GM19468 (cell line): ENCODE measurements around the gene COX6B1.
A peak's percentile ranks its signal among the peaks of the same experiment; 100 is the strongest.
"Not testable (repeated sequence)": the region's sequence is repeated elsewhere in the genome, so short reads cannot be mapped to it uniquely, and the experiment has no call there.

ENCODE experiments used
- ATAC-seq: cut with Tn5 transposase; IDR thresholded peaks from one replicate; pipeline ENCODE4 v1.9.1; 2021; ENCODE audit warnings: mild to moderate bottlenecking, moderate library complexity, moderate number of reproducible peaks; ENCODE audit not compliant: unreplicated experiment; ENCODE audit errors: extremely low read depth

COX6B1 gene, protein sequence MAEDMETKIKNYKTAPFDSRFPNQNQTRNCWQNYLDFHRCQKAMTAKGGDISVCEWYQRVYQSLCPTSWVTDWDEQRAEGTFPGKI

DNA sequence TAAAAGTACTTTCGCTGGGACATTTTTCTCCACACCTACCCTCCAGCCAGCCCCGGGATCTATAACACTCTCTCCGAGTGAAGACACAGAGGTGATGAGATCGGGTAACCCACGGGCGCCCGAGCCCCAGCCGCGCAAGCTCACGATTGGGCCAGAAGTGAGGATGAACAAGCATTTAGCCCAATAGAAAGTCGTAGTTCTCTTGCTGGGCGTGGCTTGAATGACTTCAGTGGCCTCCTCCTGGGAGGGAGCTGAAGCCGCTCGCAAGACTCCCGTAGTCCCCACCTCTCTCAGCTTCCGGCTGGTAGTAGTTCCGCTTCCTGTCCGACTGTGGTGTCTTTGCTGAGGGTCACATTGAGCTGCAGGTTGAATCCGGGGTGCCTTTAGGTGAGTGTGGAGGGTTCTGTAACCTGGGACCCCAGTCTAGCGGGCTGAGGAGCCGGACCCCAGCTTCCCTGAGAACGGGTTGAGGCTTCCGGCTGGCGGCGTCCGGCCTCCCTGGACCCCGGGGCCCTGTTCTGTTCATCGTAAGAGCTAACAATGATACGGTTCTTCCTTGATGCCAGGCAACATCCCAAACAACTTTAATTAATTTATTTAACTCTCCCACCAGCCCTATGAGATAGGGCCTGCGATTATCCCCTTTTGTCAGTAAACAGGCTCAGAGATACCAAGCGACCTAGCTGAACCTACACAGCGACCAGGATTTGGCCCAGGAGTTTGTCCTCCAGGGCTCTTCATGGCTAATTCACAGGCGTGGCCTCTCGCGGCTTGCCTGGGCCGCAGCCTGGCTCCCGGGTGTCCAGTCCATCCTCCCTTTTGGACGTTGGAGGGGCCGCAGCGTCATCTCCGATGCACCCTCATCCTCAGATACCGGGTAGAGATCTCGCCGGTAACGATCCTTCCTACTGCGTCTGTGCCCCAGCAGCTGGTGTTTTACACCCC lies at the start of gene COX6B1:
Gene COX6B1 (plus strand): TSS at position 307 of the 945 bp plus-strand sequence. CDS start 2,921 bp downstream, outside the sequence.
- ATAC-seq = peak; percentile 43

DNA sequence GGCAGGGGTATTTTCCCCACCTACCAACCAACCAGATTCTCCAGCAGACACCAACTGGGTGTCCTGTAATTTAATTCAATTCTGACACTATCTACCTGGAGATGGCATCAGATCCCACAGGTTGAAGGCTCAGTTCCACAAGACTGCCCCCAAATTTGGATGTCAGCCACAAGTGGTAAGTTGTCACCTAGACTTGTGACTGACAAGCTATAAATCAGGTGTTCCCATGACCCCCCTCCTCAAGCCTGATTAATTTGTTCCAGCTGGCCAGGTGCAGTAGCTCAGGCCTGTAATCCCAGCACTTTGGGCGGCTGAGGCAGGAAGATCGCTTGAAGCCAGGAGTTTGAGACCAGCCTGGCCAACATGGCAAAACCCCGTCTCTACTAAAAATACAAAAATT lies 46.2 kb upstream of the COX6B1 start:
- ATAC-seq = no peak

DNA sequence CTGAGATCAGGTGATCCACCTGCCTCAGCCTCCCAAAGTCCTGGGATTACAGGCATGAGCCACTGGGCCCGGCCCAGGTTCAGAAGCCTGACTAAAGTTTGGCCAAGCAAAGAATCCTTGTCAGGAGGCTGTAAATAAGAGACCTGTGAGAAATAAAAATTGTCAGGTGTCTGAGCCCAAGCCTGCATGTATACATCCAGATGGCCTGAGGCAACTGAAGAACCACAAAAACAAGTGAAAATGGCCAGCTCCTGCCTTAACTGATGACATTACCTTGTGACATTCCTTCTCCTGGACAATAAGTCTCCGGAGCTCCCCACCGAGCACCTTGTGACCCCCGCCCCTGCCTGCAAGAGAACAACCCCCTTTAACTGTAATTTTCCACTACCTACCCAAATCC lies 43.7 kb upstream of the COX6B1 start:
- not testable (repeated sequence) for ATAC-seq

DNA sequence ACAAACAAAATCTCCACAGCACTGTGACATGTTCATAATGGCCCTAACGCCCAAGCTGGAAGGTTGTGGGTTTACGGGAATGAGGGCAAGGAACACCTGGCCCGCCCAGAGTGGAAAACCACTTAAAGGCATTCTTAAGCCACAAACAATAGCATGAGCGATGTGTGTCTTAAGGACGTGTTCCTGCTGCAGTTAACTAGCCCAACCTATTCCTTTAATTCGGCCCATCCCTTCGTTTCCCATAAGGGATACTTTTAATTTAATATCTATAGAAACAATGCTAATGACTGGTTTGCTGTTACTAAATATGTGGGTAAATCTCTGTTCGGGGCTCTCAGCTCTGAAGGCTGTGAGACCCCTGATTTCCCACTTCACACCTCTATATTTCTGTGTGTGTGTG lies 41.0 kb upstream of the COX6B1 start:
- not testable (repeated sequence) for ATAC-seq

DNA sequence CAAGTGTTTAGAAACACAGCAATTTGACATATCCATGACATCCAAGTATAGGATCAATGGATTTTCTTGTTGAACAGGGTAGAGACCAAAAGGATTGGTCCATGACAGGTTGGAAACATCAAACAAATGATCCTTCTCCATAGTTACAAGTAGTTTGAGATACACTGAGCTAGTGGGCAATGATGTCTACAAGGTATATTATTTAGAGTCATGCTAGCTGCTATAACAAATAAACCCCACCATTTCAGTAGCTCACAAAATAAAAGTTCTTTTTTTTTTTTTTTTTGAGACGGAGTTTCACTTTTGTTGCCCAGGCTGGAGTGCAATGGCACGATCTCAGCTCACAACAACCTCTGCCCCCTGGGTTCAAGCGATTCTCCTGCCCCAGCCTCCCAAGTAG lies 40.5 kb upstream of the COX6B1 start:
- ATAC-seq = no peak

DNA sequence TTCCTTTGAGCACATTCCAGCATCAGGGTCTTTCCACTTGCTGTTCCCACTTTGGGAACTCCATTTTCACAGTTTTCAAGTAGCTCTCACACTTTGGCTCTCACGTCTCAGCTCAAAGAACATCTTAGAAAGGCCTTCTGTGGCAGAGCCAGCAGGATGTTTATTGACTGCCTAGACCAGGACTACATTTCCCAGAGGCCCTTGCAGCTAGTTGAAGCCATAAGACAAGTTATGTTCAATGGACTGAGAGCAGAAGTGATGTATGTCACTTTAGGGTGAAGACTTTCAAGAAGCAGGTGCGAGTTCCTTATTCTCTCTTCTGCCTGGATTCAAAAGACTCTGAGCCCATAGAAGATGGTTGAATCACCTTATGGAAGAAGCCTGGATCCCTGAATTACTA lies 39.9 kb upstream of the COX6B1 start:
- no peak for ATAC-seq

DNA sequence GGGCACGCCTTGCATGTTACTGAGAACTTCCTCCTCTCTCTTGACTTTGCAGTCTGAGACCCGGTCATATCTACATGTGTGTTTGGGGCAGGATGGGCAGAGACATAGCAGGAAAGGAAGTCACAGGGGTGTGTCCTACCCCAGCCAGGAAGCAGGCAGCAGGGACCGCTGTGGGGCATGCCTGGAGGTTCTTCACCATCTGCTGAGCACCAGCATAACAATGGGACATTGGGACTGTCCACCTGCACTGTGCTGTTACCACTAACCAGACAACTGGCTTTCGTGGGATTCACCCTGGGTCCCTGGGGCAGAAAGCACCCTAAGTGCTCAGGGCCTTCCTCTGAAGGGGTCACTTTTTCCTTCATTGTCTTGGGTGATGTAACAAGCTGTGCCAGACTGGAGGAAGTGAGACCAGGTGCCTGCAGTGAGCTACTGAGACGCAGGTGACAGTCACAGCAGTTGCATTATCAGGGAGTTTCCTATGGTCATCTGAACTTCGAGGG lies 38.2 kb upstream of the COX6B1 start:
- no peak for ATAC-seq

DNA sequence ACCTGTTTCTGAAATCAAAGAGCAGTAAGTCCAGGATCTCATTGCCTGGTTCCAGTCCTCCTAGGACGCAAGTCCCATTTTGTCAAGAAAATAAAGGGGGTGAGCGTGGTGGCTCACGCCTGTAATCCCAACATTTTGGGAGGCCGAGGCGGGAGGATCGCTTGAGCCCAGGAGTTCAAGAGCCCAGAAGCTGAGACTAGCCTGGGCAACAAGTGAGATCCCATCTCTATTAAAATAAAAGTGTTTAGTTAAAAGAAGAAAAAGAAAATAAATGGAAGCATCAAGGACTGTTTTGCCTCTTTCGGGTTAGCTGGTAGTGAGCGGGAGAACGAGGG lies 35.9 kb upstream of the COX6B1 start:
- no peak for ATAC-seq

DNA sequence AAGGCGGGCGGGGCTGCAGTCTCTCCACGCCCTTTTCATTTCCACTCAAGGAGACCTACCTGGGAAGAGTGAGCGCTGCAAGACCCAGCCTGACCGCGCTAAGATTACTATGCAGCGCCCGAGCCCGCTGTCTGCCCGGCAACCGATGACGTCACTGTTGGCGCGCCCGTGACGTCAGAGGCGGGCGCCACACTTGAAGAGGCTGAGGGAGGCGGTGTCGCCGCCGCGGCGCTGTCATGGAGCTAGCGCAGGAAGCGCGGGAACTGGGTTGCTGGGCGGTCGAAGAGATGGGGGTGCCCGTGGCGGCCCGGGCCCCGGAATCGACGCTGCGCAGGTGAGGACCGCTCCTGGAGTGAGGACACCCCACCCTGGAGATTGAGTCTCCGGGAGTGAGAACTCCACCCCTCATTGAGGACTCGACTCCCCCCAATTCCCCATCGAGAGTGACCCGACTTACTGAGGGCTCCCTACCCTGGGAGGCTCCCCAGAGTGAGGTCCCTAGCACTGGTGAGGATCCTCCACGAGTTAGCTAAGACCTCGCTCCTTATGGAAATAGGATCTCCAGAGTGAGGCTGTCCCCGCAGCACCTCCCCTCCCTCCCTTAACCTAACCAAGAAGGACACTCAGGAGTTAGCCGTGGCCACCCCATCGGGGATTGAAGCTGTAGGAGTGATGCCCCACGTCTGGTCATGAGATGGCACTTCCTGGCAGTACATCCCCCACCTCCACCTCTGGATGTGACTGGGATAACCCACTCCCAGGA lies 35.4 kb upstream of the COX6B1 start, which contains the start of gene HAUS5:
Gene HAUS5 (plus strand): TSS at position 177 of the 763 bp plus-strand sequence. CDS start 60 bp downstream, at position 237.
- peak; percentile 59 for ATAC-seq

DNA sequence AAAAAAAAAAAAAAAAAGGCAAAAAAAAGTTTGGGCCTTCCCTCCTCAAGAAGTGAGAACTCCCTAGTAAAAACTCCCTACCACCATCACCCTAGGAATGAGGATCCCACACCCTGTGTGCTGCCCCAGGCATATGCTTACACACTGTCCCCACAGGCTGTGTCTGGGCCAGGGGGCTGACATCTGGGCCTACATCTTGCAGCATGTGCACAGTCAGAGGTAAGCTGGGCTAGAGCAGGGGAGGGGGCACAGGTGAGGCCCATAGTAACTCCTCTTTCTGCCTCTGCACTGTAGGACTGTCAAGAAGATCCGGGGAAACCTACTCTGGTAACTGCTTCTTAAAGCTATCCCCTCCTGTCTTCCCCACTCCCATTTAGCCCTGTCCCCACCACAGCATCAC lies 34.5 kb upstream of the COX6B1 start:
- ATAC-seq = no peak

DNA sequence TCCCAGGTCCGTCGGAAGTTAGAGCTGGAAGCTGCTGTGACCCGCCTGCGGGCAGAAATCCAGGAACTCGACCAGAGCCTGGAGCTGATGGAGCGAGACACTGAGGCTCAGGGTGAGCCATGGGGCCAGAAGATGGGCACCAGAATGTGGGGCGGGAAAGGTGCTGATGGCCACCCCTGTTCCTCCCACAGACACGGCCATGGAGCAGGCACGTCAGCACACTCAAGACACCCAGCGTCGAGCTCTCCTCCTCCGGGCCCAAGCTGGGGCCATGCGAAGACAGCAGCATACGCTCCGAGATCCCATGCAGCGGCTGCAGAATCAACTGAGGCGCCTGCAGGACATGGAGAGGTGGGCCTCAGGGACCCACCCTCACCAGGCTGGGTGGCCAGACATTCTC lies 33.1 kb upstream of the COX6B1 start:
- ATAC-seq = no peak

DNA sequence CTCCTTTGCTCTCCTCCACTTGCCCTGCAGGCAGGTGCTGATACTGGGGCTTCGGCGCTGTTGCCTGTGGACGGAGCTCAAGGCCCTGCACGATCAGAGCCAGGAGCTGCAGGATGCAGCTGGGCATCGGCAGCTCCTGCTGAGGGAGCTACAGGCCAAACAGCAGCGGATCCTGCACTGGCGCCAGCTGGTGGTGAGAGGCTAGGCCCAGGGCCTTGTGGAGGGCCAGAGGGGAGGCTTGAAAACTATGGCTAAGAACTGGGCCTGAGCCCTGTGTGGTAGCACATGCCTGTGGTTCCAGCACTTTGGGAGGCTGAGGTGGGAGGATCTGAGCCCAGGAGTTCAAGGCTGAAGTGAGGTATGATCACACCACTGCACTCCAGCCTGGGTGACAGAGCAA lies 29.3 kb upstream of the COX6B1 start:
- ATAC-seq = no peak

DNA sequence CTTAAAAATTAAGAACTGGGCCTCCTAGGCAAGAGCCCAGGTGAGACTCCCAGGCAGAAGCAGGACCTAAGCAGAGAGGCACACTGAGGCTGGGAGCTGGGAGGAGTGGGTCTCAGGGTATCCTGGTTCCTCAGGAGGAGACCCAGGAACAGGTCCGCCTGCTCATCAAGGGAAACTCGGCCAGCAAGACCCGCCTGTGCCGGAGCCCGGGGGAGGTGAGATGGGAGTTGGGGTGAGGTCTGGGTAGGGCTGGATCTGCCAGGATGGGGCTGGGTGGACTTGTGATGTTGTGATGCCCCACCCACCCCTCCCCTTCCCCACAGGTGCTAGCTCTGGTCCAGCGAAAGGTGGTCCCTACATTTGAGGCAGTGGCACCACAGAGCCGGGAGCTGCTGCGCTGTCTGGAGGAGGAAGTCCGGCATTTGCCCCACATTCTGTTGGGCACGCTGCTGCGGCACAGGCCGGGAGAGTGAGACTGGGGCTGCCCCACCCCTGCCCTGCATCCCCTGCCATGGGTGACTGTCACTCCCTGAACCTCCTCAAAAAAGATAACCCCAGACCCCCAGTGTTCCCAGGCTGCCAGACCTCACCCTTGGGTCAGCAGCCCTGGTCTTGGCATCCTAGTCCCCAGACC lies 28.7 kb upstream of the COX6B1 start:
- no peak for ATAC-seq

DNA sequence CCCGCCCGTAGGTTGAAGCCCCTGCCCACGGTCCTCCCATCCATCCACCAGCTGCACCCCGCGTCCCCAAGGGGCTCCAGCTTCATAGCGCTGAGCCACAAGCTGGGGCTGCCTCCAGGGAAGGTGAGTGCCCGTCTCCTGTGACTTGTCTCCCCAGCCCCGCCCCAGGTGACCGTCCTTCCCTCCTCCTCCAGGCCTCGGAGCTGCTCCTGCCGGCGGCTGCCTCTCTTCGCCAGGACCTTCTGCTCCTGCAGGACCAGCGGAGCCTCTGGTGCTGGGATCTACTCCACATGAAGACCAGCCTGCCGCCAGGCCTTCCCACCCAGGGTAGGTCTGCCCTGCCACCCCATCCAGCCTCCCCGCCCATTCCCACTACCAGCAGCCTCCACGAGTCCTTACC lies 28.1 kb upstream of the COX6B1 start:
- ATAC-seq = no peak

DNA sequence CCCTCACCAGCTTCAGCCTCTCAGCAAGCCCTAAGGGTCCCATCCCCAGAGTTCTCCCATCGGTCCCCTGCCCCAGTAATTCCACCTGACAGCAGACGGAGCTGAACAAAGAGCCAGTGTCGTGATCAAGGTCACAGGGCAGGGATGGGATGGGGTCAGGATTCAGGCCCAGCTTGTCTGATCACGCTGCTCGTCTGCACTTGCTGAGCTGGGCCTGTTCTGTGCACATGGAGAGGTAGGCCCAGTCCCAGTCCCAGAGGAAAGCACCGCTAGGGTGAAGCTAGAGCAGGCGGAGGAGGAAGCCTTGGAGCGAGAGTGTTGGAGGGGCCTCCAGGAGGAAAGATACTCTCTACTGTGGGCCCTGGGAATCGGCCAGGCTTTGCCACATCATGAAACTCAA lies 26.4 kb upstream of the COX6B1 start:
- ATAC-seq = no peak

DNA sequence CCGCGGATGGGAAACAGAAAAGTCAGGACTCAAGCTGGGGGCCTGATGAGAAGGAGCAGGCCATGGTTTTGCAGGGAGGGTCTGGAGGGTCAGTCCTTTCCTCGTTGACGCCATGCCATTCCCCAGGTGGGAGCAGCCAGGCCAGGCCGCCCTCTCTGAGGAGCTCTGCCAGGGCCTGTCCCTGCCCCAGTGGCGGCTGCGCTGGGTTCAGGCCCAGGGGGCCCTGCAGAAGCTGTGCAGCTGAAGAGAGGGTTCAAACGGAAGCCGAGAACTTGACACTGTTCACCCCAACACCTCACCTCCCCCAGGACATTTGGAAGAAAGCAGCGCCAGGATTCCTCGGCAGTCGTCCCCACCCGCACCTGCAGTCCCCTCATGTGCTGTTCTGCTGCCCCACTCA lies 25.4 kb upstream of the COX6B1 start:
- ATAC-seq = no peak

DNA sequence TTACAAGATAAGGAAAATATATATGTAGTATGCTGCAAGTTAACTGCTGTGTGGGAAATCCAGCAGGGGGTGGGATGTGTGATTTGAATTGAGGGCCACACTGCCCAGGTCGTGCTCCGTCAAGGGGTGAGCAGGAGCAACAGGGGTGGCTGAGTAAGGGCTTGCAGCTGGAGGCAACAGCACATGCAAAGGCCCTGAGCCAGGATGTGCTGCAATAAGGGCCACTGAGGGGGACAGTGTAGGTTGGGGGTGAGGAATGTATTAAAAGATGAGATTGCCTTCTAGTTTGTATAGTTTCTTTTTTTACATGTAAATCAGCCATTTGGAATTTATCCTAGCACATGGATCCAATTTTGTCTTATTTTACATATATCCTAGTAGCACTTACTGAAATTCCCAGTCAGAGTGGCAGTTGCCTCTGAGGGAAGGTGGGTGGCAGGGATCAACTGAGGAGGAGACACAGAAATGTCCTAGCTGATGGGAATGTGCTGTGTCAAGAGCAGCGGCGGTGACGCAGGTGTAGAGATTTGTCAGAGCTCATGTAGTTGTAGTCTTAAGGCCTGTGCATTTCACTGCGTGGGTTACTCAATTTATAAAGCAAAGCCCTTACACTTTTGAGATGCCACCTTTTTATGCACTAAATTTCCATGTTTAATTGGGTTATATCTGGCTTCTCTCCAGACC lies 24.7 kb upstream of the COX6B1 start:
- ATAC-seq = no peak

DNA sequence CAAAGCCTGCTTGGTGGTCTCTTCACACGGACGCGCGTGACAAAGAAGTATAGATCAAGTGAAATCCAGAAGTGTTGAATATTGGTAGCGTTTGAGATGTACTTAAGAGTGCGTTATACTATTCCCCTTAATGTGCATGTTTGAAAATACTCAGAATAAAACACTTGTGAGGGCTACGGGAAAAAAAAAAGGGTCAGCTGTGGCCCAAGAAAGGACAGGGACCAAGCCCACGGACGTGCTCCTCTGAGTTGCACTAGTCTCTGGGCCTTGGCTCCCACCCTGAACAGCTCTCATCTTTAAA lies 19.9 kb upstream of the COX6B1 start:
- ATAC-seq = no peak

DNA sequence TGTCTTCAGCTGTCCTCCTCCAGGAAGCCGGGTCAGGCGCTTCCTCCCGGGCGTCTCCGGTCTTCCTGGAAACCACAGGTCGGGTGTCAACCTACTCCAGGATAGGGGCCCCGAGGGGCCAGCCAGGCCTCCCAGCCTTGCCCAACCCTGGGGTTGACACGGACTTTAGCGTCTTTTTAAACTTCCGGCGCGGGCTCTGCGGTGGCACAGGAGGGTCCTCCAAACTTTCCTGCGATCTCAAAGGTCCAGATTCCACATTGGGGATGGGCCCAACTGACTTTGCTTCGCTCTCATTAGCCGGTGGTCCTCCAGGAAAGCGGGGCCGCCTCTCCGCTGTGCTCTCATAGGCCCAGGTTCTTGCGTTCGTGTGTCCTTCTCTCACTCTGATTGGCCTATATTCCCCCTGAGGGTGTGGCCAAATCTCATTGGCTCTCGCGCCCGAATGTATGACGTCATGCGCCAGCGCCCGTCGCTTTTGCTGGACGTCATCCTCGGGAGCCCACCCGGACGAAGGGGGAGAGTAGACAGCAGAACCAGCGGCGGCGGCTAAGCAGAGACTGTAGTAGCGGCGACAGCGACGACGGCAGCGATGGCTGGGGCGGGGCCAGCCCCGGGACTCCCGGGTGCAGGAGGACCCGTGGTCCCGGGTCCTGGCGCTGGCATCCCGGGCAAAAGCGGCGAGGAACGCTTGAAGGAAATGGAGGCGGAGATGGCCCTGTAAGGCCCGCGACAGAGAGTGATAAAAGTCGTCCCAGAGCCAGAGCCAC lies 19.4 kb upstream of the COX6B1 start, which contains the start of gene RBM42:
Gene RBM42 (plus strand): TSS at position 472 of the 767 bp plus-strand sequence. CDS start 118 bp downstream, at position 590.
- peak; percentile 72 for ATAC-seq
